Neural cell (in vitro differentiated cells): ENCODE data around the gene INSM2.

Experiments used
- EP300 ChIP-seq: fragments of 450-650 bp; conservative IDR thresholded peaks from 2 replicates; pipeline ENCODE4 v1.6.1; 2014; ENCODE audit warnings: antibody characterized with exemption, mild to moderate bottlenecking, moderate library complexity; ENCODE audit not compliant: poor library complexity, severe bottlenecking
- POLR2AphosphoS5 ChIP-seq: IDR thresholded peaks from 2 replicates; pipeline ENCODE4 v1.6.1; 2012
- TF ChIP-seq, protein P1 (sequence below): fragments of 450-650 bp; IDR thresholded peaks from 2 replicates; pipeline ENCODE4 v1.5.1; 2014; ENCODE audit warnings: antibody characterized with exemption, mild to moderate bottlenecking, moderate library complexity; ENCODE audit not compliant: poor library complexity, severe bottlenecking

- TF ChIP-seq, protein P1, sequence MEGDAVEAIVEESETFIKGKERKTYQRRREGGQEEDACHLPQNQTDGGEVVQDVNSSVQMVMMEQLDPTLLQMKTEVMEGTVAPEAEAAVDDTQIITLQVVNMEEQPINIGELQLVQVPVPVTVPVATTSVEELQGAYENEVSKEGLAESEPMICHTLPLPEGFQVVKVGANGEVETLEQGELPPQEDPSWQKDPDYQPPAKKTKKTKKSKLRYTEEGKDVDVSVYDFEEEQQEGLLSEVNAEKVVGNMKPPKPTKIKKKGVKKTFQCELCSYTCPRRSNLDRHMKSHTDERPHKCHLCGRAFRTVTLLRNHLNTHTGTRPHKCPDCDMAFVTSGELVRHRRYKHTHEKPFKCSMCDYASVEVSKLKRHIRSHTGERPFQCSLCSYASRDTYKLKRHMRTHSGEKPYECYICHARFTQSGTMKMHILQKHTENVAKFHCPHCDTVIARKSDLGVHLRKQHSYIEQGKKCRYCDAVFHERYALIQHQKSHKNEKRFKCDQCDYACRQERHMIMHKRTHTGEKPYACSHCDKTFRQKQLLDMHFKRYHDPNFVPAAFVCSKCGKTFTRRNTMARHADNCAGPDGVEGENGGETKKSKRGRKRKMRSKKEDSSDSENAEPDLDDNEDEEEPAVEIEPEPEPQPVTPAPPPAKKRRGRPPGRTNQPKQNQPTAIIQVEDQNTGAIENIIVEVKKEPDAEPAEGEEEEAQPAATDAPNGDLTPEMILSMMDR: no peak
- no peak for TF ChIP-seq POLR2AphosphoS5
- no peak for TF ChIP-seq EP300
Measured at GRCh38 chr14:35492569-35493014, 41.4 kb upstream of the INSM2 start.
